HepG2 (cell line): ENCODE results near the gene CYSRT1. TPM values are rescaled to one million over a fixed set of nuclear protein-coding genes. Genes with fewer than 3 reads are reported as not detected.

Source experiments
- ADNP ChIP-seq: sonication (generic); formaldehyde crosslinking; IDR thresholded peaks from 2 replicates; pipeline ENCODE4 v1.4.0; 2020; ENCODE audit warnings: missing genetic modification reagents
- ATF7 ChIP-seq, 2 experiments: fragments of 450-650 bp in 1 of 2; sonication (generic) in 1 of 2; formaldehyde crosslinking in 1 of 2; IDR thresholded peaks; 2 replicates each; pipeline versions ENCODE4 v1.4.0 to v1.6.1; 2016 to 2020; ENCODE audit warnings: antibody characterized with exemption in 1 of 2, mild to moderate bottlenecking in 1 of 2, missing genetic modification reagents in 1 of 2
- CAMTA2 ChIP-seq: sonication (generic); formaldehyde crosslinking; IDR thresholded peaks from 2 replicates; pipeline ENCODE4 v1.4.0; 2020; ENCODE audit warnings: mild to moderate bottlenecking, missing genetic modification reagents, borderline replicate concordance
- CHD2 ChIP-seq: IDR thresholded peaks from 2 replicates; pipeline ENCODE4 v1.6.1; 2011; ENCODE audit warnings: low read depth, low read length, improper control_type of control experiment
- ESRRA ChIP-seq: sonication (generic); formaldehyde crosslinking; IDR thresholded peaks from 2 replicates; pipeline ENCODE4 v1.5.1; 2020; ENCODE audit warnings: mild to moderate bottlenecking, low read depth, missing genetic modification reagents
- FOXC1 ChIP-seq: sonication (generic); formaldehyde crosslinking; IDR thresholded peaks from 2 replicates; pipeline ENCODE4 v1.8.0; 2022; ENCODE audit warnings: mild to moderate bottlenecking, missing genetic modification reagents, borderline replicate concordance
- KLF13 ChIP-seq: sonication (generic); formaldehyde crosslinking; IDR thresholded peaks from 2 replicates; pipeline ENCODE4 v1.4.0; 2020; ENCODE audit warnings: mild to moderate bottlenecking, missing genetic modification reagents
- NCOA1 ChIP-seq: sonication (generic); formaldehyde crosslinking; IDR thresholded peaks from 2 replicates; pipeline ENCODE4 v1.9.0; 2021; ENCODE audit warnings: missing genetic modification reagents
- REXO4 ChIP-seq: sonication (generic); formaldehyde crosslinking; IDR thresholded peaks from 2 replicates; pipeline ENCODE4 v1.8.0; 2022; ENCODE audit warnings: missing genetic modification reagents, mild to moderate bottlenecking, borderline replicate concordance
- STAT5B ChIP-seq: sonication (generic); formaldehyde crosslinking; IDR thresholded peaks from 2 replicates; pipeline ENCODE4 v1.4.0; 2020; ENCODE audit warnings: missing genetic modification reagents
- ZMYM4 ChIP-seq: sonication (generic); formaldehyde crosslinking; IDR thresholded peaks from 2 replicates; pipeline ENCODE4 v1.8.1; 2023; ENCODE audit warnings: mild to moderate bottlenecking, missing genetic modification reagents
- ZNF296 ChIP-seq: sonication (generic); formaldehyde crosslinking; conservative IDR thresholded peaks from 2 replicates; pipeline ENCODE4 v1.5.0; 2020; ENCODE audit warnings: mild to moderate bottlenecking, missing genetic modification reagents
- ZNF331 ChIP-seq: sonication (generic); formaldehyde crosslinking; IDR thresholded peaks from 2 replicates; pipeline ENCODE4 v1.4.0; 2020; ENCODE audit warnings: missing genetic modification reagents
- ZNF441 ChIP-seq: sonication (generic); formaldehyde crosslinking; IDR thresholded peaks from 2 replicates; pipeline ENCODE4 v1.7.0; 2021; ENCODE audit warnings: missing genetic modification reagents, borderline replicate concordance
- ZNF768 ChIP-seq: sonication (generic); formaldehyde crosslinking; IDR thresholded peaks from 2 replicates; pipeline ENCODE4 v1.4.0; 2020; ENCODE audit warnings: missing genetic modification reagents
- polyA plus RNA-seq, 8 experiments: library from polyadenylated mRNA; depleted of rRNA in 3 of 8; stranded (reverse) in 7 of 8; unstranded in 1 of 8; fragments of >200 nt; fragmentation: Illumina TruSeq in 4 of 8; extraction: Trizol in 4 of 8; gene quantifications; 2 replicates each; pipeline versions ENCODE4 v1.2.1 to v1.2.3, GENCODE V29; 2011 to 2016; ENCODE audit warnings: low read depth in 4 of 8, missing spikeins in 1 of 8, mixed read lengths in 1 of 8; ENCODE audit not compliant: insufficient read depth in 1 of 8
- total RNA-seq, 5 experiments: library from RNA; depleted of rRNA; stranded (reverse); fragments of >200 nt; fragmentation: Illumina TruSeq; extraction: Trizol; gene quantifications; 2 replicates each; pipeline ENCODE4 v1.2.3, GENCODE V29; 2016; ENCODE audit warnings: low read depth in 1 of 5
- TF ChIP-seq, protein P1 (sequence below): conservative IDR thresholded peaks from 2 replicates; pipeline ENCODE4 v1.6.1; 2018; ENCODE audit warnings: missing genetic modification reagents
- TF ChIP-seq, protein P2 (sequence below): sonication (generic); formaldehyde crosslinking; IDR thresholded peaks from 2 replicates; pipeline ENCODE4 v1.8.0; 2022; ENCODE audit warnings: missing genetic modification reagents, mild to moderate bottlenecking, inconsistent platforms, borderline replicate concordance
- TF ChIP-seq, protein P3 (sequence below): sonication (generic); formaldehyde crosslinking; IDR thresholded peaks from 2 replicates; pipeline ENCODE4 v1.5.1; 2020; ENCODE audit warnings: mild to moderate bottlenecking, missing genetic modification reagents, borderline replicate concordance
- TF ChIP-seq, protein P4 (sequence below): sonication (generic); formaldehyde crosslinking; IDR thresholded peaks from 2 replicates; pipeline ENCODE4 v1.8.0; 2022; ENCODE audit warnings: mild to moderate bottlenecking, missing genetic modification reagents

The CYSRT1 gene
- total and polyA plus RNA-seq, 2 of the 13 experiments (the other 11 are each of a cell fraction or from before 2014, with no cell fraction given): 1.5 to 2.1 TPM

DNA sequence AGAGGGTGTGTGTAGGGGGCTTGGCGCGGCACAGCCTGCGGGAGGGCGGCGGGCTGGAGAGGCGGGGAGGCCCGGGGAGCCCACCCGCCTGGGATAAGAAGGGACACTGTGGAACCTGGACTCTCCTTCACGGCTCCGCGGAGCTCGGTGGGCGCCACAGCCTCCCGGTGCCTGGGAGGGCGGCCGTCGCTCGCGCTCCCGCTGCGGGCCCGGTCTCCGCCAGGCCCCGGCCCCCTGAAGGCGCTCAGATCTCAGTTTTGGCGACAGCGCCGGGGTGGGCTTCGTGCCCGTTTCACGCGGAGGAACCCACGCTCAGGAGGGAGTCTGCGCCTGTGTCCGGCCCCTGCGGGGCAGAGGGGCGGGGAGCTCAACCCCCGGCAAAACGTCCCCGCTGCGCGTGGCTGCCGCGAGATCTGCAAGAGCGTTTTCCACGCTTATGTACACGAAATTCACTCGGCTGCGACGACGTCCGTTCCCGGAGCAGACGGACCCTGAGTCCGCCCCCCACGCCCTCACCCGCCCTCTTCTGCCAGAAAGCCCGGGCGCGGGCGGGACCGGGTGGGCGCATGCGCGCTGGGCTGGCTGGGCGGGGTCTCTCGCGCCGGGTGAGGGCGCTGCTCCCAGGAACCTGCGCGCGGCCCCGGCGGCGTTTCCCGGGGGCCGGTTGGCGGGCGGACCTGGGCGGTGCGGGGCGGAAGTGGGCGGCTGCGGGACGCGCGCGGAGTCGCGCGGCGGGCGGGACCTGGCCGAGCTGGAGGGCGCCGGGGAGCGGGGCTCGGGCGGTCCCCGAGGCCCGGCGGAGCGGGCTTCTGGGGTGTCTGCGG lies 29.9 kb downstream of the CYSRT1 start, which contains the start of gene NELFB (continued):
- TF ChIP-seq REXO4 (CRISPR knock-in tag) (no peak), NCOA1 (CRISPR knock-in tag) (no peak), STAT5B (CRISPR knock-in tag) (no peak), CAMTA2 (peak; percentile 45; the same call in 1 of the 2 replicates), CHD2 (peak; percentile 34; the same call in 1 of the 2 replicates), ZNF296 (0 out of 2 replicates have a peak, but pooled peaks have one; percentile 17), ZNF441 (CRISPR knock-in tag) (no peak; the same call in 1 of the 2 replicates), ATF7 (IDR thresholded peaks at IDR 0.05) (no peak), ATF7 (CRISPR knock-in tag; IDR thresholded peaks at IDR 0.05) (no peak), FOXC1 (CRISPR knock-in tag) (no peak; the same call in 1 of the 2 replicates), ZNF768 (CRISPR knock-in tag) (0 out of 2 replicates have a peak, but pooled peaks have one; percentile 47), ESRRA (CRISPR knock-in tag) (peak; percentile 61; the same call in 1 of the 2 replicates), ZNF331 (CRISPR knock-in tag) (0 out of 2 replicates have a peak, but pooled peaks have one; percentile 1), ZMYM4 (CRISPR knock-in tag) (peak; percentile 29; the same call in 1 of the 2 replicates), ADNP (CRISPR knock-in tag) (no peak), KLF13 (no peak)
- TF ChIP-seq, protein P1, sequence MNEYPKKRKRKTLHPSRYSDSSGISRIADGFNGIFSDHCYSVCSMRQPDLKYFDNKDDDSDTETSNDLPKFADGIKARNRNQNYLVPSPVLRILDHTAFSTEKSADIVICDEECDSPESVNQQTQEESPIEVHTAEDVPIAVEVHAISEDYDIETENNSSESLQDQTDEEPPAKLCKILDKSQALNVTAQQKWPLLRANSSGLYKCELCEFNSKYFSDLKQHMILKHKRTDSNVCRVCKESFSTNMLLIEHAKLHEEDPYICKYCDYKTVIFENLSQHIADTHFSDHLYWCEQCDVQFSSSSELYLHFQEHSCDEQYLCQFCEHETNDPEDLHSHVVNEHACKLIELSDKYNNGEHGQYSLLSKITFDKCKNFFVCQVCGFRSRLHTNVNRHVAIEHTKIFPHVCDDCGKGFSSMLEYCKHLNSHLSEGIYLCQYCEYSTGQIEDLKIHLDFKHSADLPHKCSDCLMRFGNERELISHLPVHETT (CRISPR knock-in tag): peak; percentile 8; the same call in 1 of the 2 replicates
- TF ChIP-seq, protein P2, sequence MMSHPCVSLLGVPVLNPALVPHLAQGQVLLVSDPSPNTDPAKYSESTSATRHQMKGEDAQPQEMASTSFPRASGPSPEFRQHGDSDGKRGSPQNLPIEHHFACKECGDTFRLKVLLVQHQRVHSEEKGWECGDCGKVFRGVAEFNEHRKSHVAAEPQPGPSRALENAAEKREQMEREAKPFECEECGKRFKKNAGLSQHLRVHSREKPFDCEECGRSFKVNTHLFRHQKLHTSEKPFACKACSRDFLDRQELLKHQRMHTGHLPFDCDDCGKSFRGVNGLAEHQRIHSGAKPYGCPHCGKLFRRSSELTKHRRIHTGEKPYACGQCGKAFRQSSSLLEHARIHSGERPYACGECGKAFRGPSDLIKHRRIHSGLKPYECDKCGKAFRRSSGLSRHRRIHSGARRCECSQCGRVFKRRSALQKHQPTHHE: no peak
- TF ChIP-seq, protein P3, sequence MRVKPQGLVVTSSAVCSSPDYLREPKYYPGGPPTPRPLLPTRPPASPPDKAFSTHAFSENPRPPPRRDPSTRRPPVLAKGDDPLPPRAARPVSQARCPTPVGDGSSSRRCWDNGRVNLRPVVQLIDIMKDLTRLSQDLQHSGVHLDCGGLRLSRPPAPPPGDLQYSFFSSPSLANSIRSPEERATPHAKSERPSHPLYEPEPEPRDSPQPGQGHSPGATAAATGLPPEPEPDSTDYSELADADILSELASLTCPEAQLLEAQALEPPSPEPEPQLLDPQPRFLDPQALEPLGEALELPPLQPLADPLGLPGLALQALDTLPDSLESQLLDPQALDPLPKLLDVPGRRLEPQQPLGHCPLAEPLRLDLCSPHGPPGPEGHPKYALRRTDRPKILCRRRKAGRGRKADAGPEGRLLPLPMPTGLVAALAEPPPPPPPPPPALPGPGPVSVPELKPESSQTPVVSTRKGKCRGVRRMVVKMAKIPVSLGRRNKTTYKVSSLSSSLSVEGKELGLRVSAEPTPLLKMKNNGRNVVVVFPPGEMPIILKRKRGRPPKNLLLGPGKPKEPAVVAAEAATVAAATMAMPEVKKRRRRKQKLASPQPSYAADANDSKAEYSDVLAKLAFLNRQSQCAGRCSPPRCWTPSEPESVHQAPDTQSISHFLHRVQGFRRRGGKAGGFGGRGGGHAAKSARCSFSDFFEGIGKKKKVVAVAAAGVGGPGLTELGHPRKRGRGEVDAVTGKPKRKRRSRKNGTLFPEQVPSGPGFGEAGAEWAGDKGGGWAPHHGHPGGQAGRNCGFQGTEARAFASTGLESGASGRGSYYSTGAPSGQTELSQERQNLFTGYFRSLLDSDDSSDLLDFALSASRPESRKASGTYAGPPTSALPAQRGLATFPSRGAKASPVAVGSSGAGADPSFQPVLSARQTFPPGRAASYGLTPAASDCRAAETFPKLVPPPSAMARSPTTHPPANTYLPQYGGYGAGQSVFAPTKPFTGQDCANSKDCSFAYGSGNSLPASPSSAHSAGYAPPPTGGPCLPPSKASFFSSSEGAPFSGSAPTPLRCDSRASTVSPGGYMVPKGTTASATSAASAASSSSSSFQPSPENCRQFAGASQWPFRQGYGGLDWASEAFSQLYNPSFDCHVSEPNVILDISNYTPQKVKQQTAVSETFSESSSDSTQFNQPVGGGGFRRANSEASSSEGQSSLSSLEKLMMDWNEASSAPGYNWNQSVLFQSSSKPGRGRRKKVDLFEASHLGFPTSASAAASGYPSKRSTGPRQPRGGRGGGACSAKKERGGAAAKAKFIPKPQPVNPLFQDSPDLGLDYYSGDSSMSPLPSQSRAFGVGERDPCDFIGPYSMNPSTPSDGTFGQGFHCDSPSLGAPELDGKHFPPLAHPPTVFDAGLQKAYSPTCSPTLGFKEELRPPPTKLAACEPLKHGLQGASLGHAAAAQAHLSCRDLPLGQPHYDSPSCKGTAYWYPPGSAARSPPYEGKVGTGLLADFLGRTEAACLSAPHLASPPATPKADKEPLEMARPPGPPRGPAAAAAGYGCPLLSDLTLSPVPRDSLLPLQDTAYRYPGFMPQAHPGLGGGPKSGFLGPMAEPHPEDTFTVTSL (CRISPR knock-in tag): no peak
- TF ChIP-seq, protein P4, sequence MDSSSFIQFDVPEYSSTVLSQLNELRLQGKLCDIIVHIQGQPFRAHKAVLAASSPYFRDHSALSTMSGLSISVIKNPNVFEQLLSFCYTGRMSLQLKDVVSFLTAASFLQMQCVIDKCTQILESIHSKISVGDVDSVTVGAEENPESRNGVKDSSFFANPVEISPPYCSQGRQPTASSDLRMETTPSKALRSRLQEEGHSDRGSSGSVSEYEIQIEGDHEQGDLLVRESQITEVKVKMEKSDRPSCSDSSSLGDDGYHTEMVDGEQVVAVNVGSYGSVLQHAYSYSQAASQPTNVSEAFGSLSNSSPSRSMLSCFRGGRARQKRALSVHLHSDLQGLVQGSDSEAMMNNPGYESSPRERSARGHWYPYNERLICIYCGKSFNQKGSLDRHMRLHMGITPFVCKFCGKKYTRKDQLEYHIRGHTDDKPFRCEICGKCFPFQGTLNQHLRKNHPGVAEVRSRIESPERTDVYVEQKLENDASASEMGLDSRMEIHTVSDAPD: no peak
